ENCODE measurements around the gene EN1.

Gene EN1

DNA sequence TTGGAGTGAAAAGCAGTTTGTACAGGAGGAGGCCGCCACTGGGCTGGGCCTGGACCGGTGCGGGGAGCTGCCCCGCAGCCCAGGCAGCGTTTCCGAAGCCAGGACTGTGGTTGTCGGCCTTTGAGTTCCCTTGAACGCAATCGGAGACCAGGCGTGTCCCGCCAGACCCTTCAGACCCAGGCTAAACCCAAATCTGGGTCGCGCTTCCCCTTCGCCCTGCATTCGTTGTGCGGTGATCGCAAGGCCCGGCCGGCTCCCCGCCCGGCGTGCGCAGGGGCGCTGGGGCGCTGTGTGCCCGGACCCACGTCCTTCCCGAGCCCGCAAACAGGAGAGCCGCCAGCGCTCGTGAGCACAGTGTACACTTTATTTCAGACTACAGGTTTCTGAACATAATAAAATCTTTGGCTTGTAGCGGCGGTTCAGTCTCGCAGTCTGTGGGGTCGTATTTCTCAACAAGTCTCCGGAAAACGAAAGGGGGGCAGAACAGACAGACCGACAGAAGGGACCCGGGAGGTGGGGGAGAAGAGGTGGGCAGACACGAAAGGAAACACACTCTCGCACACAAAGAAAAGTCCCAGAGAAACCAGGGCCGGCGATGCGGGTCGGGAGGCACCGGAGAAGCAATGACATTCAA, 5.5 kb downstream of the EN1 start:
- no peak for DNase-seq (ENCODE audit: extremely low spot score)
- ChIA-PET POLR2A (no interaction called here), CTCF (no interaction called here)
- TF ChIP-seq SUZ12 (IDR thresholded peaks at IDR 0.05) (no peak), FOXM1 (IDR thresholded peaks at IDR 0.05; ENCODE audit: borderline replicate concordance) (no peak), HDGF (IDR thresholded peaks at IDR 0.05; ENCODE audit: borderline replicate concordance) (no peak), SP1 (IDR thresholded peaks at IDR 0.05) (no peak), FOXK2 (IDR thresholded peaks at IDR 0.05) (no peak), TARDBP (IDR thresholded peaks at IDR 0.05) (no peak), ELF4 (IDR thresholded peaks at IDR 0.05) (no peak), L3MBTL2 (conservative IDR thresholded peaks at IDR 0.05) (no peak), CTBP1 (IDR thresholded peaks at IDR 0.05; ENCODE audit: borderline replicate concordance) (no peak), BHLHE40 (IDR thresholded peaks at IDR 0.05; ENCODE audit: borderline replicate concordance) (no peak), ZNF384 (IDR thresholded peaks at IDR 0.05) (no peak)

DNA sequence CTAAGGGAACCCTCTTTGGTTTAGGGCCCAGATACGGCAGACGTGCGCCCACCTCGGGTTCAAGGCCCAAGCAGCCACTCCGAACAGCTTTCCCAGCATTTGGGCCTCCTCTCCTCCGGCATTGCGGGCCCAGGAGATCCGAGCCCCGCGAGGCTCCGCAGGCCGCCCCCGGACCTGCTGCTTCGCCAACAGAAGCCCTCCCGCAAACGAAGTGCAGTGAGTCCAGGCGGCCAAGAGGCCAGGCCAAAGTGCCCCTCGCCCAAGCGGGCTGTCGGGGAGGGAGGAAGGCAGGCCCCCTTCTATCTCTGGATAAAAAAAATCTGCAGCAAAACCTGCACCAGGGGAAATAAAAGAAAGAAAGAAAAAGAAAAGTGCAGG, 6.0 kb downstream of the EN1 start:
- DNase-seq (ENCODE audit: extremely low spot score) = no peak
- ChIA-PET POLR2A (no interaction called here), CTCF (no interaction called here)
- TF ChIP-seq FOXK2 (IDR thresholded peaks at IDR 0.05) (no peak), ZNF384 (IDR thresholded peaks at IDR 0.05) (no peak)

DNA sequence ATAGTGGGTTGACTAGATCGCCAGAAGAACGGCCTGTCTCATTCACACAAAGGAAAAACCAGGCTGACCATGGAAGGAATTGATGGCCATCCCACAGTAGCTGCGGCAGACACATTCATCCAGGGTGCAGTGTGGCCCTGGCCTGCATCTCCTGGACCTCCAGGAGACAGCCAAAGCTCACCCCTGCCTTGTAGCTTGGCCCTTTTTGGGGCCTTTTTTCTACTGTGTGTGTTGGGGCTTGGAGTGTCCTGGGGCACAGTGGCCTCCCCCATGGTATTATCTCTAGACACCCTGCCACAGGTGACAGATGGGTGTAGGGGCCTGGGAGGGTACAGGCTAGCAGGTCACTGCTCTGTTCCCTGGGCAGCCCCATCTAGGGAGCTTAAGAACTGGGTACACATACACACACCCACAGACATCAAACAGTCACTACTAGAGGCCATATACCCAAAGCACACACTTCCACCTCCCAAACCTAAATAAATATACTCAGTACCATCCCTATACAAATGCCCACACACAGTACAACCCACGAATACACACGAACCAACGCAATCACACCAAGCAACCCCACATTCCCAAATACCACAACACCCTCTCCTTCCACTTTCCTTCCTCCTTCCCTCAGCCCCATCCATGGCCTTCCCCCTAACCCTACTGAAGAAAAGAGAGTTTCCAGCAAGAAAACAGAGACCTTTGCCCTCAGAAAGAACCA, 8.6 kb downstream of the EN1 start:
- DNase-seq (ENCODE audit: extremely low spot score) = no peak
- CTCF ChIA-PET = no interaction called here

DNA sequence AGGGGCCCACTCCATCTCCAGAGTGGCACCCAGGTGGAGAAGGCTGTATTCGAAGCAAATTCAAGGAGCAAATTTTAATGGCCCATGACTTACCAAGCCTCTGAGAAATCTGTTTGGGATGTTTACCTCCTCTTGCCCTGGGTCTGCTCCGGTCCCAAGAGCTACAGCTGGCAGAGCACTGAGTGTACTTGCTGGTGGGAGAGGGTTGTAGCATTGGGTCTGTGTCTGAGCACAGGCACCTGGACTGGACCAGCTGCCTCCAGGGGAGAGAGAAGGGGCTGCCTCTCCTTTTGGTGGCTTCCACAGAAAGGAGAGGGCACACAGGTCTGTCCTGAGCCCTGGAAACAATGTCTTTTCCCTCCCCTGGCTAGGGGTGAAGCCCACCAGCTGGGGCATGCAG, 9.8 kb downstream of the EN1 start:
- TF ChIP-seq, protein P1, sequence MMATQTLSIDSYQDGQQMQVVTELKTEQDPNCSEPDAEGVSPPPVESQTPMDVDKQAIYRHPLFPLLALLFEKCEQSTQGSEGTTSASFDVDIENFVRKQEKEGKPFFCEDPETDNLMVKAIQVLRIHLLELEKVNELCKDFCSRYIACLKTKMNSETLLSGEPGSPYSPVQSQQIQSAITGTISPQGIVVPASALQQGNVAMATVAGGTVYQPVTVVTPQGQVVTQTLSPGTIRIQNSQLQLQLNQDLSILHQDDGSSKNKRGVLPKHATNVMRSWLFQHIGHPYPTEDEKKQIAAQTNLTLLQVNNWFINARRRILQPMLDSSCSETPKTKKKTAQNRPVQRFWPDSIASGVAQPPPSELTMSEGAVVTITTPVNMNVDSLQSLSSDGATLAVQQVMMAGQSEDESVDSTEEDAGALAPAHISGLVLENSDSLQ (IDR thresholded peaks at IDR 0.05) = no peak
- no peak for TF ChIP-seq NFRKB (IDR thresholded peaks at IDR 0.05)
- TF ChIP-seq ELF4 (IDR thresholded peaks at IDR 0.05) = no peak
- no peak for TF ChIP-seq FOXM1 (IDR thresholded peaks at IDR 0.05; ENCODE audit: borderline replicate concordance)
- TF ChIP-seq L3MBTL2 (conservative IDR thresholded peaks at IDR 0.05) = no peak
- no peak for TF ChIP-seq TARDBP (IDR thresholded peaks at IDR 0.05)
- no peak for TF ChIP-seq SUZ12 (IDR thresholded peaks at IDR 0.05)
- TF ChIP-seq LEF1 (IDR thresholded peaks at IDR 0.05; ENCODE audit: borderline replicate concordance) = no peak
- no peak for TF ChIP-seq HDGF (IDR thresholded peaks at IDR 0.05; ENCODE audit: borderline replicate concordance)
- TF ChIP-seq SP1 (IDR thresholded peaks at IDR 0.05) = no peak
- TF ChIP-seq CTBP1 (IDR thresholded peaks at IDR 0.05; ENCODE audit: borderline replicate concordance) = no peak
- TF ChIP-seq ARNT (IDR thresholded peaks at IDR 0.05) = no peak
- no peak for TF ChIP-seq FOXK2 (IDR thresholded peaks at IDR 0.05)
- no peak for TF ChIP-seq FOXA1 (IDR thresholded peaks at IDR 0.05)
- TF ChIP-seq ZNF384 (IDR thresholded peaks at IDR 0.05) = no peak
- no peak for TF ChIP-seq BHLHE40 (IDR thresholded peaks at IDR 0.05; ENCODE audit: borderline replicate concordance)
- ChIA-PET CTCF (no interaction called here), POLR2A (no interaction called here)
- no peak for DNase-seq (ENCODE audit: extremely low spot score)

More for the DNA sequence above, 8.6 kb downstream of the EN1 start:
- no peak for TF ChIP-seq HDGF (IDR thresholded peaks at IDR 0.05; ENCODE audit: borderline replicate concordance)
- TF ChIP-seq L3MBTL2 (conservative IDR thresholded peaks at IDR 0.05) = no peak
- no peak for TF ChIP-seq FOXM1 (IDR thresholded peaks at IDR 0.05; ENCODE audit: borderline replicate concordance)
- TF ChIP-seq NFRKB (IDR thresholded peaks at IDR 0.05) = no peak
- POLR2A ChIA-PET = no interaction called here

DNA sequence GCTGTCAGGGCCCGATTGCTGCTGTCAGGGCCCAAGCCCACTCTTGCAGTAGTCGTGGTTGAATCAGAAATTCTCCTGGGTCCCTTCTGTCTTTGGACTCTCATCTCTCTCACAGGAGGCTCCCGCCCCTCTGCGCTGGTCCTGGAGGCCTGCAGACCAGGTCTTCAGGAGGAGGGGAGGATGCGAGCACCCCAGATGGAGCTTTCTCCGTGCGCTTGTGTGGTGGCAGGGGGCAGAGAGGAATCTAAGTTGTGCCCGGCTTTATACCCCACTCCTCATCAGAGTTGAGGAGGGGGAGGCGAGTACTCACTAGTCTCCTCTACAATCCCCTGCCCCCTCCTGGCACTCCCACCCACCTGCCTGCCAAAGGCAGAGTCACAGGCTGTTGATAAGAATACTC, 10.4 kb downstream of the EN1 start:
- DNase-seq (ENCODE audit: extremely low spot score) = no peak
- ChIA-PET POLR2A (no interaction called here), CTCF (no interaction called here)
- no peak for TF ChIP-seq FOXM1 (IDR thresholded peaks at IDR 0.05; ENCODE audit: borderline replicate concordance)
- no peak for TF ChIP-seq BHLHE40 (IDR thresholded peaks at IDR 0.05; ENCODE audit: borderline replicate concordance)
- no peak for TF ChIP-seq FOXA1 (IDR thresholded peaks at IDR 0.05)
- TF ChIP-seq, protein P1 (IDR thresholded peaks at IDR 0.05) = no peak
- no peak for TF ChIP-seq ZNF384 (IDR thresholded peaks at IDR 0.05)
- TF ChIP-seq TARDBP (IDR thresholded peaks at IDR 0.05) = no peak
- no peak for TF ChIP-seq L3MBTL2 (conservative IDR thresholded peaks at IDR 0.05)
- TF ChIP-seq FOXK2 (IDR thresholded peaks at IDR 0.05) = no peak
- no peak for TF ChIP-seq SUZ12 (IDR thresholded peaks at IDR 0.05)
- no peak for TF ChIP-seq HDGF (IDR thresholded peaks at IDR 0.05; ENCODE audit: borderline replicate concordance)
- TF ChIP-seq CTBP1 (IDR thresholded peaks at IDR 0.05; ENCODE audit: borderline replicate concordance) = no peak
- TF ChIP-seq LEF1 (IDR thresholded peaks at IDR 0.05; ENCODE audit: borderline replicate concordance) = no peak
- no peak for TF ChIP-seq ARNT (IDR thresholded peaks at IDR 0.05)
- no peak for TF ChIP-seq NFRKB (IDR thresholded peaks at IDR 0.05)
- TF ChIP-seq SP1 (IDR thresholded peaks at IDR 0.05) = no peak
- TF ChIP-seq ELF4 (IDR thresholded peaks at IDR 0.05) = no peak

DNA sequence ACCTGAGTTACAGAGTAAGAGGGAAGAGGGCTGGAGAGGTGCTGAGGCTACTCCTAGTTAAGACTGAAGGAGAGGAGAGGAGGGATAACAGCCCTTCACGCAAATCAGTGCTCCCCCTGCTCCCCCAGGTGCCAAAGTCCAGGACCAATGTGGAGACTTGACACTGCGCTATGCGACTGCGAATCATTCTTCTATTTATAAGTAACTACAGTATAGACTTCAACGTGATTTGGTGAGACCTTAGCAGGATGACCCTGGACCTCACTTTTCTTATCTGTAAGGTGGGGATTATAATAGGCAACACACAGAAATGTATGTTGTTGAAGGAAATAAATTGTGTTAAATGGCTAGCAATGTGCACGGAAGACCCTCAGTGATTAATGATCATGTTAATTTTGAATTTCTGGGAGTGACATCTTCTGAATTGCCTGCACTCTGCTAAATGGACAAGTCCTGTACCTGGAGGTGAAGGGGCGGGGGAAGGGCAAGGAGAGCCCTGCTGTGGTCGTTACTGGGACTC, 11.0 kb downstream of the EN1 start:
- POLR2A ChIA-PET = no interaction called here
- DNase-seq (ENCODE audit: extremely low spot score) = no peak
- CTCF ChIA-PET = no interaction called here
- TF ChIP-seq CTBP1 (IDR thresholded peaks at IDR 0.05; ENCODE audit: borderline replicate concordance) (no peak), SUZ12 (IDR thresholded peaks at IDR 0.05) (no peak), ELF4 (IDR thresholded peaks at IDR 0.05) (no peak), L3MBTL2 (conservative IDR thresholded peaks at IDR 0.05) (no peak), ARNT (IDR thresholded peaks at IDR 0.05) (no peak), BHLHE40 (IDR thresholded peaks at IDR 0.05; ENCODE audit: borderline replicate concordance) (no peak), NFRKB (IDR thresholded peaks at IDR 0.05) (no peak), TARDBP (IDR thresholded peaks at IDR 0.05) (no peak), HDGF (IDR thresholded peaks at IDR 0.05; ENCODE audit: borderline replicate concordance) (no peak), FOXK2 (IDR thresholded peaks at IDR 0.05) (no peak), FOXM1 (IDR thresholded peaks at IDR 0.05; ENCODE audit: borderline replicate concordance) (no peak), SP1 (IDR thresholded peaks at IDR 0.05) (no peak), FOXA1 (IDR thresholded peaks at IDR 0.05) (no peak)
